SK-N-SH treated with all-trans-retinoic acid at 6 μM for 48 hours (cell line): ENCODE data around the gene ZNF358.

Experiments
- OSR1 ChIP-seq: fragments of 250-450 bp; sonication (Bioruptor Pico); IDR thresholded peaks from 2 replicates; pipeline ENCODE4 v1.8.0; 2022; ENCODE audit warnings: moderate library complexity, mild to moderate bottlenecking, inconsistent platforms
- PATZ1 ChIP-seq: fragments of 250-450 bp; sonication (Bioruptor Pico); IDR thresholded peaks from 2 replicates; pipeline ENCODE4 v1.8.0; 2020; ENCODE audit warnings: mild to moderate bottlenecking, moderate library complexity, borderline replicate concordance
- PPARA ChIP-seq: fragments of 250-450 bp; sonication (Bioruptor Pico); IDR thresholded peaks from 2 replicates; pipeline ENCODE4 v1.5.0; 2020; ENCODE audit warnings: mild to moderate bottlenecking, borderline replicate concordance
- SNAI2 ChIP-seq: fragments of 250-450 bp; sonication (Bioruptor Pico); IDR thresholded peaks from 2 replicates; pipeline ENCODE4 v1.5.0; 2020; ENCODE audit warnings: mild to moderate bottlenecking, moderate library complexity

GRCh38 chr19:7492142-7492541 is 23.8 kb upstream of the ZNF358 start:
- no peak for TF ChIP-seq OSR1
- TF ChIP-seq PATZ1 (CRISPR knock-in tag), result no peak
- TF ChIP-seq SNAI2, result no peak
- TF ChIP-seq PPARA, result no peak
